ENCODE measurements around the gene SIGLEC9. TPM values are rescaled to one million over a fixed set of nuclear protein-coding genes. Genes with fewer than 3 reads are reported as not detected.

SIGLEC9 gene
- total and polyA plus RNA-seq, 2 experiments from 2014 or later: not detected

DNA sequence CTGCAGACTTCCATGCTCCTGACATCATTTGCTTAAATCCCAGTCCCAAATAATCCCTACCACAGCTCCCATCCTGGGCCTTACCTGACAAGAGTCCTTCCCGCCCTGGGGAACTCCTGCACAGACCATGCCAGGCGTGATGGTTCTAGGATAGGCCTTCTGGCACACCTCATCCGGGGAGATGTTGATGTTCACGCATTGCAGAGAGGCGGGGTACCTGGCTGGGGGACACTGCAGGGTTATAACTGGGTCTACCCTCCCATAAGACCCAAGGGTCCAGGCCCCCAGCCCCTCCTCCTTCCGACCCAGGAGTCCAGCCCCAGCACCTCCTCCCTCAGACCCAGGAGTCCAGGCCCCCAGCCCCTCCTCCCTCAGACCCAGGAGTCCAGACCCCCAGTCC, 46.0 kb upstream of the SIGLEC9 start:
- H3K9me2 ChIP-seq (ENCODE audit: insufficient read depth): no peaks in the 10 kb centered on the region
- H3F3A ChIP-seq (ENCODE audit: insufficient read depth): no peaks in the 10 kb centered on the region
- no peak overlapping the region for H3K4me2 ChIP-seq (ENCODE audit: unreplicated experiment)
- no peaks in the 10 kb centered on the region for H4K20me1 ChIP-seq (ENCODE audit: insufficient read depth)
- no peak overlapping the region for H3K9ac ChIP-seq
- TF ChIP-seq EZH2 (IDR thresholded peaks at IDR 0.05; ENCODE audit: insufficient read depth, poor library complexity, severe bottlenecking) (no peak), EZH2phosphoT487 (IDR thresholded peaks at IDR 0.05; ENCODE audit: insufficient read depth, low read depth) (no peak)
- no peaks in the 10 kb centered on the region for H3K36me3 ChIP-seq (ENCODE audit: low read depth)
- no peak overlapping the region for H3K27ac ChIP-seq
- no peaks in the 10 kb centered on the region for H3K27me3 ChIP-seq (replicated peaks; ENCODE audit: insufficient read depth)
- no peaks in the 10 kb centered on the region for H3K79me2 ChIP-seq (ENCODE audit: insufficient read depth)
- no peak overlapping the region for H2AFZ ChIP-seq
- no peaks in the 10 kb centered on the region for H3K9me3 ChIP-seq (ENCODE audit: low read depth)
- DNase-seq: no peak
- no peaks in the 10 kb centered on the region for H3K4me1 ChIP-seq (ENCODE audit: insufficient read depth)
- 58 to 71% methylated on average over 5 to 6 of the region's 6 CpGs for WGBS, 2 experiments (ENCODE audit: low coverage in 1 of 2, low lambda C conversion rate in 2 of 2, missing lambda C conversion rate in 2 of 2)
- no peak overlapping the region for H3K4me3 ChIP-seq
- in situ Hi-C loops (cut with MboI): no loop called here

DNA sequence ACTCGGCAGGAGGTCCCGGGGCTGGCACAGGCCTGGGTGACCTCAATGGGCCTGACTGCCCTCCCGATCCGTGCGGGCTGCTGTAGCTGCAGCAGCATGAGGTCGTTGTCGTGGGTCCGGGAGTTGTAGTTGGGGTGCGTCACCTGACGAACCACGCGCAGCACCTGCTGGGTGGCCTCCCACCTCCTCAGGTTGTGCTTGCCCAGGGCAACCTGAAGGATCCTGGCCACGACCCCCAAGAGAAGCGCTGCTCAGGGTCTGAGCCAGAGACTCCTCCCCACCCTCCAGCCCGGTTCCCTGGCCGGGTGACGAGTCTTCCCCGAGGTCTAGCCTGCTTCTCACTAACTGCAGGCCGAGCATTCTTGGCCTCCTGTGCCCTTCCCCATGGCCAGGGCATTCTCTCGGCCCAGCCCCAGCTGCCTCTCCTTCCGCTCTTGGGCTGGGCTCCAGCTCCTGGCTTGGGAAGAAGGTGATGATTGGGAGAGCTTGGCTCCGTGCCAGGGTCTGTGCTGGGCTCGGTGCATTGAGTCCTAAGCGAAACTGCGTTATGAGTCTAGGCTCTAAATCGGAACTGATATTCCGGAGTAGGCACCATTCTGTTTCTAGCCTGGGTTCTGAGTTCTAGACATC, 45.1 kb upstream of the SIGLEC9 start:
- no peak overlapping the region for H3K4me3 ChIP-seq
- H3K4me2 ChIP-seq (ENCODE audit: unreplicated experiment): no peak overlapping the region
- no peaks in the 10 kb centered on the region for H3F3A ChIP-seq (ENCODE audit: insufficient read depth)
- H3K4me1 ChIP-seq (ENCODE audit: insufficient read depth): no peaks in the 10 kb centered on the region
- no peak overlapping the region for H2AFZ ChIP-seq
- H3K36me3 ChIP-seq (ENCODE audit: low read depth): no peaks in the 10 kb centered on the region
- in situ Hi-C loops (cut with MboI): no loop called here
- TF ChIP-seq EZH2phosphoT487 (IDR thresholded peaks at IDR 0.05; ENCODE audit: insufficient read depth, low read depth) (no peak), EZH2 (IDR thresholded peaks at IDR 0.05; ENCODE audit: insufficient read depth, poor library complexity, severe bottlenecking) (no peak)
- DNase-seq: no peak
- no peak overlapping the region for H3K27ac ChIP-seq
- no peaks in the 10 kb centered on the region for H3K79me2 ChIP-seq (ENCODE audit: insufficient read depth)
- no peaks in the 10 kb centered on the region for H3K9me3 ChIP-seq (ENCODE audit: low read depth)
- no peaks in the 10 kb centered on the region for H4K20me1 ChIP-seq (ENCODE audit: insufficient read depth)
- H3K9me2 ChIP-seq (ENCODE audit: insufficient read depth): no peaks in the 10 kb centered on the region
- H3K27me3 ChIP-seq (replicated peaks; ENCODE audit: insufficient read depth): no peaks in the 10 kb centered on the region
- WGBS, 2 experiments (ENCODE audit: low coverage in 1 of 2, low lambda C conversion rate in 2 of 2, missing lambda C conversion rate in 2 of 2): 52 to 61% methylated on average over 25 of the region's 27 CpGs
- H3K9ac ChIP-seq: no peak overlapping the region

DNA sequence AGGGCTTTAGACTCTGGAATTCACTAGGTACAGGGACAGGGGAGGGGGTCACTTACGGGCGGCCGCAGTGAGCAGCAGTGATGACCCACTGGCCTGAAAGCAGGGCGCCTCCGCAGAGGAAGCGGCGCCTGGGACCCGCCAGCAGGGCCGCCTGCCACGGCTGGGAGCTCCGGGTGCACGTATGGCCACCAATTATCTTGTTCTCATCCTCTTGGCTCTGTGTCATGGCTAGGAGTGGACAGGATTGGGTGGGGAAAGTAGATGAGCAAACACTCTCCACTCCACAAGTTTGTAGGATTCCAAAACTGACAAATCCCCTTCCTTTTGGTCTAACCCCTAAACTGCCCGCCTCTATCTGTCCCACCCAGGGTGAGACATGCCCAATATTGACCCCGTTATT, 43.2 kb upstream of the SIGLEC9 start:
- H3K4me2 ChIP-seq (ENCODE audit: unreplicated experiment): no peak overlapping the region
- H3K9ac ChIP-seq: no peak overlapping the region
- H3K4me1 ChIP-seq (ENCODE audit: insufficient read depth): no peaks in the 10 kb centered on the region
- H3K4me3 ChIP-seq: no peak overlapping the region
- in situ Hi-C loops (cut with MboI): no loop called here
- no peaks in the 10 kb centered on the region for H3F3A ChIP-seq (ENCODE audit: insufficient read depth)
- no peaks in the 10 kb centered on the region for H3K9me3 ChIP-seq (ENCODE audit: low read depth)
- H3K9me2 ChIP-seq (ENCODE audit: insufficient read depth): no peaks in the 10 kb centered on the region
- H3K79me2 ChIP-seq (ENCODE audit: insufficient read depth): no peaks in the 10 kb centered on the region
- H2AFZ ChIP-seq: no peak overlapping the region
- TF ChIP-seq EZH2 (IDR thresholded peaks at IDR 0.05; ENCODE audit: insufficient read depth, poor library complexity, severe bottlenecking) (no peak), EZH2phosphoT487 (IDR thresholded peaks at IDR 0.05; ENCODE audit: insufficient read depth, low read depth) (no peak)
- no peaks in the 10 kb centered on the region for H3K27me3 ChIP-seq (replicated peaks; ENCODE audit: insufficient read depth)
- H3K36me3 ChIP-seq (ENCODE audit: low read depth): no peaks in the 10 kb centered on the region
- H3K27ac ChIP-seq: no peak overlapping the region
- H4K20me1 ChIP-seq (ENCODE audit: insufficient read depth): no peaks in the 10 kb centered on the region
- no peak for DNase-seq
- 62 to 70% methylated on average over 14 of the region's 14 CpGs for WGBS, 2 experiments (ENCODE audit: low coverage in 1 of 2, low lambda C conversion rate in 2 of 2, missing lambda C conversion rate in 2 of 2)

GRCh38 chr19:51082611-51083010, 42.1 kb upstream of the SIGLEC9 start, which contains the start of gene KLK14:
Gene KLK14, minus strand, starts transcription at chr19:51082887. Its CDS starts 273 bp downstream, at chr19:51082614.
- 7 to 13% methylated on average over 4 to 7 of the region's 7 CpGs for WGBS, 2 experiments (ENCODE audit: low coverage in 1 of 2, low lambda C conversion rate in 2 of 2, missing lambda C conversion rate in 2 of 2)
- Histone ChIP-seq H3F3A (ENCODE audit: insufficient read depth) (no peaks in the 10 kb centered on the region), H3K4me3 (no peak within 1 kb of the TSS), H3K27me3 (replicated peaks; ENCODE audit: insufficient read depth) (no peaks in the 10 kb centered on the region), H2AFZ (no peak within 1 kb of the TSS), H4K20me1 (ENCODE audit: insufficient read depth) (no peaks in the 10 kb centered on the region), H3K9me3 (ENCODE audit: low read depth) (no peaks in the 10 kb centered on the region), H3K9ac (no peak within 1 kb of the TSS), H3K4me1 (ENCODE audit: insufficient read depth) (no peaks in the 10 kb centered on the region), H3K4me2 (ENCODE audit: unreplicated experiment) (no peak within 1 kb of the TSS), H3K36me3 (ENCODE audit: low read depth) (no peaks in the 10 kb centered on the region), H3K79me2 (ENCODE audit: insufficient read depth) (no peaks in the 10 kb centered on the region), H3K27ac (no peak within 1 kb of the TSS), H3K9me2 (ENCODE audit: insufficient read depth) (no peaks in the 10 kb centered on the region)
- no peak for DNase-seq
- in situ Hi-C loops (cut with MboI): no loop called here
- TF ChIP-seq EZH2phosphoT487 (IDR thresholded peaks at IDR 0.05; ENCODE audit: insufficient read depth, low read depth): no peak
- no peak for TF ChIP-seq EZH2 (IDR thresholded peaks at IDR 0.05; ENCODE audit: insufficient read depth, poor library complexity, severe bottlenecking)

All from GM23248 (cell line).